Heart left ventricle (tissue), 16 donors: Measurements from ENCODE around the gene PLEKHG3. TPM values are rescaled to one million over a fixed set of nuclear protein-coding genes. Genes with fewer than 3 reads are reported as not detected.

Experiments
- ATAC-seq, 4 donors: fragments of 200-7000 bp; cut with Tn5 transposase; one replicate each; pipeline ENCODE4 v1.9.1; 2020 to 2022; ENCODE audit warnings: moderate library complexity in 4 of 4, mild to moderate bottlenecking in 3 of 4, moderate number of reproducible peaks in 1 of 4
- DNase-seq, 5 donors: peaks; one replicate each; pipeline ENCODE4 v3.0.0-alpha.2; 2020
- H3K27ac ChIP-seq, 12 donors: fragments of 200-600 bp; sonication (generic) in 4 of 12; one replicate each; pipeline versions ENCODE4 v1.5.0 to v1.8.0; 2016 to 2022; ENCODE audit warnings: mild to moderate bottlenecking in 2 of 12
- H3K27me3 ChIP-seq, 9 donors: fragments of 200-600 bp; sonication (generic) in 2 of 9; one replicate each; pipeline versions ENCODE4 v1.5.1 to v1.8.0; 2016 to 2022; ENCODE audit warnings: mild to moderate bottlenecking in 3 of 9
- H3K36me3 ChIP-seq, 9 donors: fragments of 200-600 bp; sonication (generic) in 2 of 9; one replicate each; pipeline versions ENCODE4 v1.5.0 to v1.8.0; 2018 to 2022; ENCODE audit warnings: mild to moderate bottlenecking in 2 of 9
- H3K4me1 ChIP-seq, 12 donors: fragments of 200-600 bp; sonication (generic) in 4 of 12; one replicate each; pipeline versions ENCODE4 v1.5.0 to v1.8.0; 2016 to 2022; ENCODE audit warnings: mild to moderate bottlenecking in 3 of 12
- H3K4me3 ChIP-seq, 12 donors: fragments of 200-600 bp; sonication (generic) in 4 of 12; one replicate each; pipeline versions ENCODE4 v1.5.0 to v1.8.0; 2017 to 2022; ENCODE audit warnings: mild to moderate bottlenecking in 9 of 12, moderate library complexity in 4 of 12
- H3K9me3 ChIP-seq, 12 donors: fragments of 200-600 bp; sonication (generic) in 4 of 12; one replicate each; pipeline versions ENCODE4 v1.5.0 to v1.8.0; 2016 to 2022; ENCODE audit warnings: mild to moderate bottlenecking in 1 of 12
- POLR2A ChIP-seq, 2 donors: fragments of 450-650 bp; IDR thresholded peaks; one replicate each; pipeline ENCODE4 v1.6.1; 2017; ENCODE audit warnings: antibody characterized with exemption in 2 of 2, mild to moderate bottlenecking in 2 of 2, moderate library complexity in 2 of 2
- WGBS, 4 donors: extraction: QIAGEN DNeasy Blood & Tissue Kit in 2 of 4; methylation state at CpG; one replicate each; pipeline versions ENCODE4 v1.1.5 to v1.1.7; 2013 to 2018; 5-methylcytosine and 5-hydroxymethylcytosine counted together
- intact Hi-C, 10 donors: fragments of 100-400 bp; cut with DNase I; formaldehyde crosslinking; loops; one replicate each; pipeline versions ENCODE4 v1.11.1 to v1.14.2; 2022
- polyA plus RNA-seq, 2 donors: library from polyadenylated mRNA; stranded (reverse); fragments of 200-250 nt; gene quantifications; one replicate each; pipeline ENCODE4 v1.2.3, GENCODE V29; 2013
- total RNA-seq, 9 donors: library from RNA; depleted of rRNA in 2 of 9; stranded (reverse); fragments of >200 nt in 2 of 9; fragmentation: NEBNext Ultra II Directional in 3 of 9; extraction: Animal tissue kit (Norgen Biotek cat#: 25700) in 3 of 9; gene quantifications; one replicate each; pipeline versions ENCODE4 v1.1.0 to v1.2.4, GENCODE V29; 2016 to 2023
- TF ChIP-seq, protein P1 (sequence below), 12 donors: fragments of 200-600 bp; sonication (generic) in 4 of 12; IDR thresholded peaks; one replicate each; pipeline versions ENCODE4 v1.5.0 to v1.8.0; 2018 to 2022; ENCODE audit warnings: antibody characterized with exemption in 12 of 12, mild to moderate bottlenecking in 5 of 12
- donor health status: ischemic (EF 13 %, LVEDD 7.1; RV severe dilation, severe dysfunction).
- donor health status: healthy with polysubstance abuse.
- donor health status: DM: no; HTN: yes; CAD: no.
- donor health status: DM: no; HTN: no; CAD: no.
- donor health status: ischemic (EF 25% LVEDD 6.9; RV normal size, moderate dysfunction).
- donor health status: ischemic (EF 25% LVEDD 5.7; RV mildly dilated, moderate dysfunction).
- donor health status: healthy.
- donor health status: DM: yes; HTN: yes; CAD: no.
- donor health status: ischemic (EF 35%, LVEDD 5.7; RV mildly dilated, moderate dysfunction).
- donor health status: nonischemic (EF 11% LVEDD 7.7; RV severe dilation, severe dysfunction).
- donor health status: DM: yes; HTN: yes; CAD: no.
- donor health status: PGD.
- donor health status: ischemic (EF 29% LVEDD 5.4; RV normal size, mild dysfunction).
- donor health status: nonischemic (EF 23%, LVEDD 6.1; RV moderate dilation, normal function).

The PLEKHG3 gene
- total and polyA plus RNA-seq, 11 donors = 7.0 to 34.3 (median 17.8) TPM

DNA sequence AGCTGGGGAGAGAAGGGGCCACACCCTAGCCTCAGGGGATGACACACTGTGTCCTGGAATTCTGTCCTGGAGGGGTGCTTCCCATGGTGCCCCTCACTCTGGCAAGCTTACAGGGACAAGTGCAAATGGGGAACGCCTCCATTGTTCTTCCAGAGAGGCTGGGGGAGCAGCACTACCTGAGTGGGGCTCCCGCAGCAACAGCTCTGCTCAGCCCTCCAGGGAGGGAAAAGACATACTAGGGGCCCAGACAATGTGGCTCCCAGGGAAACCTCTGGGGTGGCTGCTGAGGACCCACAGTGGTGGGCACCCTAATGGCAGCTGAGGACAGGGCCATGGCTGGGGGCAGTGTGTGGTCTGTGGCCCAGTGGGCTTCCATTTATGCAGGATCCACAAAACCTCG lies 69.4 kb downstream of the PLEKHG3 start:
- H3K4me1 ChIP-seq = peaks cover 0 to 21% (median 14%) of the 10 kb centered on the region in 12 donors
- H3K27me3 ChIP-seq = no peaks in the 10 kb centered on the region
- no peak overlapping the region for H3K4me3 ChIP-seq
- DNase-seq (no peak), ATAC-seq (no peak)
- intact Hi-C loops = no loop called here
- no peak for TF ChIP-seq POLR2A (IDR thresholded peaks at IDR 0.05)
- TF ChIP-seq, protein P1, sequence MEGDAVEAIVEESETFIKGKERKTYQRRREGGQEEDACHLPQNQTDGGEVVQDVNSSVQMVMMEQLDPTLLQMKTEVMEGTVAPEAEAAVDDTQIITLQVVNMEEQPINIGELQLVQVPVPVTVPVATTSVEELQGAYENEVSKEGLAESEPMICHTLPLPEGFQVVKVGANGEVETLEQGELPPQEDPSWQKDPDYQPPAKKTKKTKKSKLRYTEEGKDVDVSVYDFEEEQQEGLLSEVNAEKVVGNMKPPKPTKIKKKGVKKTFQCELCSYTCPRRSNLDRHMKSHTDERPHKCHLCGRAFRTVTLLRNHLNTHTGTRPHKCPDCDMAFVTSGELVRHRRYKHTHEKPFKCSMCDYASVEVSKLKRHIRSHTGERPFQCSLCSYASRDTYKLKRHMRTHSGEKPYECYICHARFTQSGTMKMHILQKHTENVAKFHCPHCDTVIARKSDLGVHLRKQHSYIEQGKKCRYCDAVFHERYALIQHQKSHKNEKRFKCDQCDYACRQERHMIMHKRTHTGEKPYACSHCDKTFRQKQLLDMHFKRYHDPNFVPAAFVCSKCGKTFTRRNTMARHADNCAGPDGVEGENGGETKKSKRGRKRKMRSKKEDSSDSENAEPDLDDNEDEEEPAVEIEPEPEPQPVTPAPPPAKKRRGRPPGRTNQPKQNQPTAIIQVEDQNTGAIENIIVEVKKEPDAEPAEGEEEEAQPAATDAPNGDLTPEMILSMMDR (IDR thresholded peaks at IDR 0.05) = no peak
- peaks cover 0 to 57% (median 32%) of the 10 kb centered on the region in 9 donors for H3K36me3 ChIP-seq
- WGBS, 4 donors = 86 to 100% (median 98%) methylated on average over 3 of the region's 3 CpGs
- no peak overlapping the region for H3K27ac ChIP-seq
- H3K9me3 ChIP-seq = no peaks in the 10 kb centered on the region

DNA sequence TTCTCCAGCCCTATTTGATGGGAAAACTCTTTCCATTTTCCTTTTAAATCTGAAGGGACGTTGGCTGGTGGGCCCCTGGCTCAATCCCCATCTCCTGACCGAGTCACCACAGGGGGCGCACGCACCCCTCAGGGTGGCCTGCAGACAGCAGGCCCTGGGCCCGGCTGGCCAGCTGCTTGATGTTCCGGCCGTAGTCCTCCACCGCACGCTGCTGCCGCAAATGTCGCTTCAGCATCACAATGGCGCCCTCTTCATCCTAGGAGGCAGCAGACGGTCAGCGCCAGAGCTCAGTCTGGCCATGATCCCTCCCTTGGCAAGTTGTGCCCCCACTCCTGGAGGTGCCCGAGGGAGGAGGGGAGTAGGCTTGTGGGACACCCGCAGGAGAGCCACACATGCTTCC lies 70.0 kb downstream of the PLEKHG3 start:
- DNase-seq (no peak), ATAC-seq (no peak)

DNA sequence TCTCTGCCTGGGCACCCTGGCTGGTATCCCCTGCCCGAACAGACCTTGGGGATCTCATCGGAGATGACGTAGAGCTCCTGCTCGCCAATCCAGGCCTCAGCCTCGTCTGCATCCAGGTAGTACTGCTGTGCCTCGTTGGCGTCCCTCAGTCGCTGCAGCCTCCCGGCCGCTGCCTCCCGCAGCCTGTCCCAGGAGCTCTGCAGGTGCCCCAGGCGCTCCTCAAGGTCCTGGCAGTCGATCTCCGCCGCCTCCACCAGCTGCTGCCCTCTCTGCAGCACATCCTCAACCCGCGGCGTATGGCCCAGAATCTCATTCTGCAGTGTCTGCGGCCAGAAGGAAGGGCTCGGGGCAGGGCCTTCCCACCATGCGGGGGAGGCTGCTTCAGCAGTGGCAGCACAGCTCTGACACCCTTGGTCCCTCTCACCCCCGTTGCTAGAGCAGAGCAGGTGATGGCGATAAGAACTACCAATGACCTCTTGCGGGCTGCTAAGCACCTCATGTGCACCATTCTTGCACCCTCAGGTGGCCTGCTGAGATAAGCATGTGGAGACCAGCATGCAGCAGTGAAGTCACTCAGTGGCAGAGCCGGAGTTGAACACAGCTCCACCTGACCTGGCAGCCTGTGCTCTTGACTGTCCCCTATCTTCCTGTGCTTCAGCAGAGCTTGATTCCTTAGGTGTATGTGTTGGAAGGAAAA lies 71.0 kb downstream of the PLEKHG3 start:
- WGBS, 4 donors = 87 to 92% (median 90%) methylated on average over 24 to 25 of the region's 25 CpGs
- intact Hi-C loops = no loop called here
- TF ChIP-seq, protein P1 (IDR thresholded peaks at IDR 0.05) = no peak
- TF ChIP-seq POLR2A (IDR thresholded peaks at IDR 0.05) = no peak
- peaks cover 0 to 45% (median 26%) of the 10 kb centered on the region in 9 donors for H3K36me3 ChIP-seq
- H3K27ac ChIP-seq = no peak overlapping the region
- H3K4me1 ChIP-seq = peaks cover 0 to 36% (median 21%) of the 10 kb centered on the region in 12 donors
- no peak for DNase-seq
- no peaks in the 10 kb centered on the region for H3K27me3 ChIP-seq
- ATAC-seq = no peak
- no peak overlapping the region for H3K4me3 ChIP-seq
- H3K9me3 ChIP-seq = no peaks in the 10 kb centered on the region

More for the DNA sequence above, 70.0 kb downstream of the PLEKHG3 start:
- Histone ChIP-seq H3K27ac (no peak overlapping the region), H3K4me3 (no peak overlapping the region), H3K9me3 (no peaks in the 10 kb centered on the region), H3K36me3 (peaks cover 0 to 54% (median 32%) of the 10 kb centered on the region in 9 donors), H3K4me1 (peaks cover 0 to 28% (median 19%) of the 10 kb centered on the region in 12 donors), H3K27me3 (no peaks in the 10 kb centered on the region)
- WGBS, 4 donors = 92 to 97% (median 95%) methylated on average over 16 of the region's 16 CpGs
- TF ChIP-seq, protein P1 (IDR thresholded peaks at IDR 0.05) = no peak
- no peak for TF ChIP-seq POLR2A (IDR thresholded peaks at IDR 0.05)
- intact Hi-C loops = no loop called here

DNA sequence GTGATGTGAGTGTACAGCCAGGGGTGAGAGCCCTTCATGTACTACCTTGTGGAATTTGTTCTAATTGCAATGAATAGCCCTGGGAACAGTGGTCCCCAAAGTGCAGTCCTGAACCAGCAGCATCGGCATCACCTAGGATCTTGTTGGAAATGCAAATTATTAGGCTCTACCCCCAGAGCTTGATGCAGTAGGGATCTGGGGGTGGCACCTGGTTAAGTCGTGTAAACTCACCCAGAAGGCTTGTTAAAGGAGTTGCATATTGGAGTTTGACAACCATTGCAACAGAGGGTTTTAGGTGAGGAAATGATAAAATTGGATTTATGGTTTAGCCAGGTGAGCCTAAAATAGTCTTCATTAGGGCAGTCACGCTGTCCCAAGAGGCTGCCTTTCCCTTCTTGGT lies 73.2 kb downstream of the PLEKHG3 start:
- Histone ChIP-seq H3K27ac (peak overlapping the region in 8 of 12 donors; percentile 18 to 86 (median 78)), H3K36me3 (peaks cover 0 to 33% (median 13%) of the 10 kb centered on the region in 9 donors), H3K27me3 (no peaks in the 10 kb centered on the region), H3K9me3 (no peaks in the 10 kb centered on the region), H3K4me3 (no peak overlapping the region), H3K4me1 (peaks cover 0 to 36% (median 21%) of the 10 kb centered on the region in 12 donors)
- 69 to 80% (median 71%) methylated on average over 3 of the region's 3 CpGs for WGBS, 4 donors
- DNase-seq = no peak
- no peak for TF ChIP-seq POLR2A (IDR thresholded peaks at IDR 0.05)
- TF ChIP-seq, protein P1 (IDR thresholded peaks at IDR 0.05) = no peak
- ATAC-seq = no peak
- intact Hi-C loops = no loop called here
